ENCODE data around the gene NXNL1.
"Not testable (repeated sequence)": the region's sequence is repeated elsewhere in the genome, so short reads cannot be mapped to it uniquely, and the experiment has no call there.

Gene NXNL1

GRCh38 chr19:17486545-17487240 lies 26.0 kb upstream of the NXNL1 start:
- no peak for DNase-seq (ENCODE audit: low read depth)

- no peak for DNase-seq (ENCODE audit: low read depth)
These were observed 23.9 kb upstream of the NXNL1 start for GRCh38 chr19:17484520-17485185.

GRCh38 chr19:17483605-17484002 lies 22.9 kb upstream of the NXNL1 start:
- no peak for DNase-seq (ENCODE audit: low read depth)

GRCh38 chr19:17482877-17483604 lies 22.3 kb upstream of the NXNL1 start:
- DNase-seq (ENCODE audit: low read depth) = no peak

- no peak for DNase-seq (ENCODE audit: low read depth)
These were observed 21.3 kb upstream of the NXNL1 start for GRCh38 chr19:17481986-17482385.

GRCh38 chr19:17479325-17479791 lies 18.6 kb upstream of the NXNL1 start:
- DNase-seq (ENCODE audit: low read depth) = no peak

- DNase-seq (ENCODE audit: low read depth) = no peak
These were observed 14.9 kb upstream of the NXNL1 start for GRCh38 chr19:17475541-17476115.

GRCh38 chr19:17475011-17475540 lies 14.3 kb upstream of the NXNL1 start:
- not testable (repeated sequence) for DNase-seq (ENCODE audit: low read depth)

GRCh38 chr19:17473041-17473440 lies 12.3 kb upstream of the NXNL1 start:
- DNase-seq (ENCODE audit: low read depth) = no peak

- DNase-seq (ENCODE audit: low read depth) = no peak
These were observed 10.8 kb upstream of the NXNL1 start for GRCh38 chr19:17471410-17472125.

- DNase-seq (ENCODE audit: low read depth) = peak; percentile 93
These were observed 9.5 kb upstream of the NXNL1 start, which contains the start of gene SLC27A1 for GRCh38 chr19:17470068-17470841. Gene SLC27A1, plus strand, starts transcription at chr19:17470524. Its CDS starts 17 bp downstream, at chr19:17470541.

- peak; percentile 70 for DNase-seq (ENCODE audit: low read depth)
These were observed 8.8 kb upstream of the NXNL1 start for GRCh38 chr19:17469481-17470067.

GRCh38 chr19:17469092-17469480 lies 8.4 kb upstream of the NXNL1 start:
- no peak for DNase-seq (ENCODE audit: low read depth)

GRCh38 chr19:17468302-17469091 lies 7.8 kb upstream of the NXNL1 start:
- DNase-seq (ENCODE audit: low read depth) = no peak

- no peak for DNase-seq (ENCODE audit: low read depth)
These were observed 7.0 kb upstream of the NXNL1 start for GRCh38 chr19:17467471-17468301.

- DNase-seq (ENCODE audit: low read depth) = no peak
These were observed 5.7 kb upstream of the NXNL1 start for GRCh38 chr19:17466487-17466850.

- no peak for DNase-seq (ENCODE audit: low read depth)
These were observed 1.8 kb downstream of the NXNL1 start for GRCh38 chr19:17458970-17459369.

- no peak for DNase-seq (ENCODE audit: low read depth)
These were observed 3.1 kb downstream of the NXNL1 start for GRCh38 chr19:17457616-17458015.

GRCh38 chr19:17456127-17456526 lies 4.6 kb downstream of the NXNL1 start:
- no peak for DNase-seq (ENCODE audit: low read depth)
